GM21576 (cell line): ENCODE results near the gene C5orf58.

ENCODE experiments used
- ATAC-seq: cut with Tn5 transposase; IDR thresholded peaks from one replicate; pipeline ENCODE4 v1.9.1; 2021; ENCODE audit warnings: mild to moderate bottlenecking, moderate library complexity; ENCODE audit not compliant: unreplicated experiment

Gene C5orf58

DNA sequence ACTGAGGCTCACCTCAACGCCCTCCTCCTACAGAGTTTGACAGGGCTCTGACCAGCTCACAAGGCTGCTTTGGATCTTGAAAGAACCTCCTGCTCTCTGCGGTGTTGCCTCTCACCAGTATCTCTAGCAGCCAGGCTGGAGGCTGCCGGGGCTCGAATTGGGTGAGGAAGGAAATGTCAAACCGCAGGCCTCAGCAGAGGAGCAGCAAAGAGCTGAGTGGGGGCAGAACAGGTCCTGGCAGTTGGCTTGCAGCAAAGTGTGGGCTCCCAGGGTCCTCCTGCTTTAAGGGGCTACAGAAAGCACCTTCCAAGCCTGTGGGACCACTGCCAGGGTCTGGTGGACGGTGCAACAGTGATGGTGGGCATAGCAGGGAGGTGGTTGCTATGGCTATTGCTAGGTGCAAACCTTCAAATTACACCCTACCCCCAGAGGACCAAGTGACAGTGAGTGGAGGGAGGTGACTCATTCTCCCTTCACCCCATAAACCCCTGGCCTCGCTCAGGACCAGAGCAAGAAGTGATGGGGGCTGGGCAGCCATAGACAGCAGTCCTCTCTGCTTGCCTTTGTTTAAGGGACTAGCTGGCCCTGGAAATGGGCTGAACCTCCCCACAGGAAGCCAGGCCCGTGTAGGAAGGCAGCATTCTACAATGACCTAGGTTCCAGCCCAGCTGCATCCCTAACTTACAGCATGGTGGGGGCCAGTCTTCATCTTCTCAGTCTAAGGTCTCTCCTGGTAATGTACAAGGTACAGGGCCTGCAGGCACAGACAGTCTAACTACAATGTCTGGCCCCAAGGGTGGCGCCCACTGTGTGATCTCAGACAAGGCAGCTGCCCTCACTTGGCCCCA is 46.0 kb downstream of the C5orf58 start:
- ATAC-seq = peak; percentile 88

DNA sequence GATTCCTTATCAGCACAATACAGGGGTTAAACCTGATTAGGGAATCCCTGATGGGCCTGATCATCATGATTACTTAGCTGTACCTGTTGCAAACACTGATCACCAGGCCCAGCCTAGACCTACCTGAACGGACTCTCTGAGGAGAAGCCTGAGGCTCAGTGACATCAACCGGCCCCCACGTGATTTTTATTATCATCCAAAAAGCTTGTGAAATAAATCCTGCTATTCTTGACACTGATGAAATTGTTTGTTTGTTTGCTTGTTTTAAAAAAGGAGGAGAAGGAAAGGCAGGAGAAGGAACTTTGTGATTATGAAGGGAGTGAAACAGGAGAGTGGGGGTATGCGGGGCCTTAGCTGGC is 46.7 kb downstream of the C5orf58 start:
- no peak for ATAC-seq

DNA sequence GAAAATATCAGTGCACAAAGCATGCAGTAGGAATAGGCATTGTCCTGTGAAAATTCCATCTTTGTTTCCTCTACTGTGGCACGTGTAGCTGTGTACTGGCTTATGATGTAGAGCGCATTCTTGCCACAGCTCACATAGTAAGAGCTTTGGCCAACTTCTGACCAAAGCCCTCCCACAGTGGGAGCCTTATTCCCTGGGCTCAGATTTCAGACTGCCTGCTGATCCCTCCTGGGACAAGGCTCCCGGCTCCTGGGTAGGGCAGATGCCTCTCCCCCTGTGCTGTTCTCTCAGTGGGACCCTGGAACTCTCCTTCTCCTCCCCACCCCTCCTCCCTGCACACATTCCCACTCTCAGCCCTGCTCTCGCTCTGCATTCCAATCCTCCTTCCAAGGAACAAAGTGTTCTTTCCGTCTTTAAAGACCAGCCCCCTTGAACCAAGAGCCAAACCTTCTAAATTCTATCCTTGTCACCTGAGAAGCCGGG is 47.3 kb downstream of the C5orf58 start:
- ATAC-seq = no peak

DNA sequence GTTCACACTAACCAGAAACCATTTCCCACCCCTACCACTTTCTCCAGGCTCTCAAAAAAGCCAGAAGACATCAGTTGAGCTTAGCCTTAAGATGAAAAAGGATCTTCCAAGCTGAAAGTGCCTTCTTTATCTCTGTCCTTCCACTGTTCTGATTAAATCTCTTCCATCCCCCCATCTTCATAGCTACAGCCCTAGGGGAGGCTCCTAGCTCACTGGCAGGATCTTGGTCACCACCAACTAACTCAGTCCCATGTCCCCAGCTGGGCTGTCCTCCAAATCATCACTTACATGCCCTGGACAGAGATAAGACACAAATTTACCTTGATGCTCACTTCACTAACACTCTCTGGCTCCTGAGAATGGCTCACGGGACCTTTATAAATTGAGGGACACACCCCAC is 50.5 kb downstream of the C5orf58 start:
- no peak for ATAC-seq

DNA sequence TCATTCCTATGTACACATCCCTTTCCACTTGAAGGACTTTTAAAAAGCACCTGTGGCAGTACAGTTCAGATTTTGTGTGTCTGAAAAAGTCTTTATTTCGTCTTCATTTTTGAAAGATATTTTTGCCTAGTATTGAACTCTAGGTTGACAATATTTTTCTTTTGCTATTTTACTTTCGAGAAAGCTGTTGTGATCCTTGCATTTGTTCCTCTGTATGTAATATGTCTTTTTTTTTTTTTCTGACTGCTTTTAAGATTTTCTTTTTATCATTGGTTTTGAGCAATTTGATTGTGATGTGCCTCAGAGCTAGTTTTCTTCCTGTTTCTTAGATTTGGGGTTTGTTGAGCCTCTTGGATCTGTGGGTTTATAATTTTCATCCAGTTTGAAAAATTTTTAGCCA is 51.4 kb downstream of the C5orf58 start:
- ATAC-seq = no peak

DNA sequence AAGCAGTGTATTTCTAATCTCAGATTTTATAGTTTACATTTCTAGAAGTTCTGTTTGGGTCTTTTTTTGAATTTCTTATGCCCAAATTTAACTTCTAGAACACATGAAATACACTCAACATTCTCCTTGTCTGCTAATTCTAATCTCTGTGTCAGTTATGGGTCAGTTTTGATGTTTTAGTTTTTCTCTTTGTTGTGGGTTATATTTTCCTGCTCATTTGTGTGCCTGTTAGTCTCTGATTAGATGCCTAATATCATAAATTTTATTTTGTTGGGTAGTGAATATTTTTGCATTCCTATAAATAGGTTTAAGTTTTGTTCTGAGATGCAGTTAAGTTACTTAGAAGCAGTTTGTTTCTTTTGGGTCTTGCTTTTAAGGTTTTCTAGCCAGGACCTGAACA is 52.4 kb downstream of the C5orf58 start:
- ATAC-seq = no peak

DNA sequence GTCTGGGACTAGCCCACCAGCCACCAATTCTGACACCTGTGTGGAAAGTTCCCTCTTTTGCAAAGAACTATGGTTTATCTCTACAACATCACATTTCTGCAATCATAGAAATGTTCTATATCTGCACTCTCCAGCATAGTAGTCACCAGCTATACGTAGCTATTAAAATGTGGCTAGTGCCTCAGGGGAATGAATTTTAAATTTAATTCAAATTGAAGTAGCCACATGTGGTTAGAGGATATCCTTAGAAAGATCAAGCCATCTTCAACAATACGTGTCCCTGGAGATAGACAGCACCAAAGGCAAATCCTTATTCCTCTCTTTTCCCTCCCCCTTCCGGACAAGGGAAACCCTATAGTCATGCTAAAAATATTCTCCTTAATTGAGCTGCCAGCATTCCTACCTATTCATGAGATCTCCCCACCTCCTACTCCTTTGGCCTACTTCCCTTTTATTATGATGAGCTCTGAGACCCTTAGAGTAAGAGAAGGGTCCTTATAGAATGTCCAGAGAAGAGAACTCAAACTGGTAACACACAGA is 53.7 kb downstream of the C5orf58 start:
- ATAC-seq = no peak

DNA sequence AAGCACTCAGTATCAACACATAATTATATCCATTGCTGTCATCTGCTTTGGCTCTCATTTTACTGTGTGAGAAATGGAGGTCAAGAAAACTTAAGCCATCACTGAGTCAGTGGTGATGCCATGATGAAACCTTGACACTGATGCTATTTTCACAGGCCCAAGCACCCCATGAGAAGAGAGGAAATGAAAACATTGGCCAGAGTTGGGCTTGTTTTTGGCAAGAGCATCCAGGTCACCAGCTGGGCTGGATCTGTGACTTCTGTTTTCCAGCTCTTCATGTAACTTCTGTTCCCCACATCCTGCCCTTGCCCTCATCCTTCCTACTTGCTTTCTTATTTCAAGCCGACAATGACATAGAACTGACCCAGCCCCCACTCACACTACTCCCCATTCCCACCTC is 54.7 kb downstream of the C5orf58 start:
- ATAC-seq = no peak

DNA sequence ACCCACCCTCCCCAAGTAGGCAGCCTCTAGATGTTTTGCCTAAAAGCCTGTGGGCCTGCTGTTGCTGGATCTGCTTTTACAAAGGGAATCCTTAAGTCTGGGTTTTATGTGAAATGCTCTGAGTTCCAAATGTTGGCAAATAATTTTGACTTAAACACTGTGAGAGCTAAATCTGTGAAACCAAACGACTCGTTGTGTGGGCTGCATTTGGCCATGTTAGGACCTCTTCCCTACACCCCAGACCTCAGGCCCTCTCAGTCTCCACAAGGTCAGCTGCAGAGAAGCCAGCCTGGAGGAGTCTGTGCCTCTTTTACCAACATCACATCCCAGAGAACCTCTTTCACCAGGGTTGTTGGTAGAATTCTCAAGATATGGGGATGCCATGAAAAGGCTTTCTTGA is 55.4 kb downstream of the C5orf58 start:
- no peak for ATAC-seq

DNA sequence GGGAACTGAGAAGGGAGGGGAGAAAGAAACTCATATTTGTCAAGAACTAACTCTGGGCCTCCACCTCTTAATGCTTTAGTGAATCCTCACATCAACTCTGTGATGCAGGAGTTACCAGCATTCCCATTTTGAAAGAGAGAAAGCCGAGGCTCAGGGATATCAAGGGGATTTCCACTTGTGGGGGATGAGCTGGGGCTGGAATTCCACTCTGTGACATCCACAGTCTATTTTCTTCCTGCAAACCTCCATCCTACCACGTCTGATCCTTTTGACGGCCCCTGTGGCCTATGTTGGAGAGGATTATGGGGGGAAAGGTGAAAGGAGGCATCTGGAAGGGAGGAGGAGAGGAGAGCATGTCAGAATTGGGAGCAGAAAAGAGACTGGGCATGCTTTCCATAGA is 55.8 kb downstream of the C5orf58 start:
- no peak for ATAC-seq

DNA sequence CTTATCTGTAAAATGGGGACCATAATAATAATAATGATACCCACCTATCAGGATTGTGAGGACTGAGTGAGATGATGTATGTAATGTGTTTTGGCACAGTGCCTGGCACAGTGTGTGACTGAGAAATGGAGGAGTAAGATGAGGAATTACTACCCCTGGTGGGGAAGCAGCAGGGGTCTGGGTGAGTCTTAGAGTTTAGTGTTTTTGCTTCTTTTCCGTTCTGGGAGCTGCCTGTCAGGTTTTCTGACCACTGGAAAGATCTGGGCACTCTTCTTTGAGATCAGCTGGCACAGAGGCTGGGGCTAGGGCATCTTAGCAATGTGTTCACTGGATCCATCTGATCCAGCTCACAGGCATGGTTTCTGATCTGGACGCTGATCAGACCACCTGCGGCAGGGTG is 56.3 kb downstream of the C5orf58 start:
- no peak for ATAC-seq

DNA sequence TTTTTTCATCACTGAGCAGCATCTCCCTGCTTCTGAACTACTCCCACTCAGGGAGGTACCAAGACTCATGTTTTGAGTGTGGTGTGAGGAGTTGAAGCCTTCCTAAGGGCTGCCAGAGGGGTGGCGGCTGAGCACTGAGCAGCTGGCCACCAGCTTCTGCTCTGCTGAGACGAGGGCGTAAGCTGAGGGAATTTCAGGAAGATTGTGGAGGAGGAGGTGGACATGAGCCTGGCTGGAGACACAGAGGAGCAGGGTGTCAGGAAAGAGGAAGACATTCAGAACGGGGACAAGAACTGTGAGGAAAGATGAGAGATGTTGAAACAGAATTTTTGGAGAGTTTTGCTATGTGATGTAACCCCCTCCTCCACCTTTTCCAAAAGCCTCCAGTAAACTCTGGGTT is 57.0 kb downstream of the C5orf58 start:
- no peak for ATAC-seq

DNA sequence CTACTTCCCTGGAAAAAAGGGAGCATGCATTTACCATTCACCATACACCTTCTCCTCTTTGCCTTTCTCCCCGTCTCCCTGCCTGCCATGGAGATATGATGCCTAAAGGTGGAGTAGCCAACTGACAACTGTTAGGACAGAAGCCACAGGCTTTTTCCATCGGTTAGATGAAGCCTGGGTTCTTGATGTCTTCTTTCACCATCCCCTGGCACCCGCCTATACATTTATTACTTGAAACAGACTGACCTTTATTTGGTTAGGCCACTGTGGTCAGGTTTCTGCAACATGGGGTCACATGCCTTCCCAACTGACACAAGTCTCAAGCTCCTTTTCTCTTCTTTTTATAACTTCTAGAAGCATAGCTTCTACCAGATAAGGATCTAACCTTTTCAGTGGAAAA is 57.7 kb downstream of the C5orf58 start:
- ATAC-seq = no peak

DNA sequence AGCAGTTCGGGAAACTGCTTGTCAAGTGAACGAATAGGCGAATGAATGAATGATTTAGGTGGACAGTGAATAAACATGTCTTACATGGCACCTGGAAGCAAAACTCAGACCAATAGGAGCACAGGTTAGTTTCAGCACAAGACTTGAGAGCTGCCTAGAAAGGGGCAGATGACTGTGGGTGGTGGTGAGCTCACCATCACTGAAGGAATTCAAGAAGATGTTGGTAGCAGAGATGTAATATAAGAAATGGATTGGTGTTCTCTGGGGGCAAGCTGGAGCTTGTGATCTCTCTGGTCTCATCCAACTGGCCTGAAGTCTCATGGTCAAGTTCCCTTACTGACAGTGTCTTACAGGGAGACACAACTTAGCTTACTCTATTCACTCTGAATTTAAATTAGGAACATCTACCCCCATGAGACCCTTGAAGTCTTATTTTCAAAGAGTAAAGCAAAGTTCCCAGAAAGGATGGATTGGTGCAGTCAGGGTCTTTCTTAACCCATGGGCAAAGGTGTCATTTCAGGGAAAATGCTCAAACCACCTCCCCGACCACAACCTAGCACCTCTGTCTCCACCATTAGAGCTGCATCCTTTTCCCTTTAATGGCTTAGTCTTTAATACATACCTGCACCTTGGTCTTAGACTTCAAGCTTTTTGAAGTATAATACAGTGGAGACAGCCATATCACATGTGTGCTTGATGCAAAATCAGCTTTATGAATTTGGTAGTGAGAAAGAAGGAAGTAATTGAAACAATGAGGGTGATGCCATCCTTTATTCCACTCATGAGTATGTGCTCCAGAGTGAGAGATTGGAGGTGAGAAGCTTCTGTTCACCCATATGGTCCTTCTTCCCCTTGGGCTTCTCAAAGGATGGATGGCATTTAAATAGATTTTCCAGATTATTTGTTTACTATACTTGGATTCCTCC is 59.7 kb downstream of the C5orf58 start:
- no peak for ATAC-seq

DNA sequence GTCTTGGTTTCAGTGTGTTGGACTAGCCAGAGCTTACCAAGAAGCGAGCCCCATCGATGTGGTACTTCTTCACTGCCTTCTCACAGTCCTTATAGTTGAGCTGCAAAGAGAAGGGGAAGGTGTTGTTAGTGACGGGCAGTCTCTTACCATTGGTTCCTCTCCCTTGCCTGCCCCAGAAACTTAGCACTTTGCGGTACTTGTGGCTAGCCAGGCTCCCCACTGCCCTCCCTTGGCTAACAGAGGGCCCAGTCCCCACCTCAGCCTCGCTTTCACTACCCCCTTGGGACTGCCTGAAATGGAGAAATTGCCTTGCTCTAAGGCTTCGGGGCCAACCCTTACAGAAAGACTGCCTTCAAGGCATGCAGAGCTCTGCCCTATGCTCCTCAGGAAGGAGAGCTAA is 60.5 kb downstream of the C5orf58 start:
- ATAC-seq = peak; percentile 83

DNA sequence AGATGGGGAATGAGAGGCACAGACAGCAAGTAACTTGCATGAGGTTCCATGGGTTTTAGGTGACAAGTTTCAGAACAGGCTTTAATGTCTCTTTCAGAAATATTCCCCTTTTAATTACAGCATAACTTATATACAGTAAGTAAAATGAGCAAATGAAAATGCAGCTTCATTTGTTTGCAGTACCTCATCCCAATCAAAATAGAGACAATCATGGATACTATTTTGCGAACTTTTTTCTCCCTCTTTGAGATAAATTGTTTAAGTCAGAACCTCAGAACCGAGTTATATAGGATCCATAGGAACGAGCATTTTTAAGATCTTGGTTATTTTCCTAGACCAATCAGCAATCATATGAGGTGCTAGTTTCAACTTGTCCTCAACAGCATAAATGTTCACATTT is 61.3 kb downstream of the C5orf58 start:
- no peak for ATAC-seq

DNA sequence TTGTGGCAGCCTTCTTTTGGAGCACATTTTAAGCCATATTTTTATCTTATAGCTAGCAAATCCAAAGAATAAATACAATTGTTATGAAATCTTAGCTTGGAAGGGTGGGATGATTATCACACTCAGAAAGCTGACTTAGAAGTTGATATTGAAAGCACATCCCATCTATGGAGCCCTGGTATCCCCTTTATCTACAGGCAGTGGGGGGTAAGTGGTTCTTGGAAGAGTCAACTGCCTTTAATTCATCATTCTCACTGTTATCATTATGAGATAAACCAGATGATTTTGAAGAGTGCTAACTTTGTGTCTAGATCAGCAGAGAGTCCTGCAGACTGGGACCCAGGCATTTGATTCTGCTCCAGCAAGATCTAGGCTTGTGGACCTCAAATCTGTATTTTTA is 61.8 kb downstream of the C5orf58 start:
- no peak for ATAC-seq
